ENCODE results near the gene KLRD1.

Gene KLRD1

GRCh38 chr12:10307630-10308029 lies at the start of gene KLRD1:
Gene KLRD1, plus strand, starts transcription at chr12:10307870. Its CDS starts 208 bp downstream, at chr12:10308078.
- H3K36me3 ChIP-seq (ENCODE audit: control insufficient read depth in 2 of 2, insufficient read depth in 2 of 2, low read length in 2 of 2) = no peaks in the 10 kb centered on the region
- no peaks in the 10 kb centered on the region for H3K9me3 ChIP-seq (ENCODE audit: control insufficient read depth in 2 of 2, low read length in 2 of 2)
- H3K27me3 ChIP-seq (ENCODE audit: control insufficient read depth in 2 of 2, insufficient read depth in 2 of 2, low read length in 2 of 2) = no peaks in the 10 kb centered on the region
- no peak within 1 kb of the TSS for H3K27ac ChIP-seq (ENCODE audit: low read depth in 2 of 2, low read length in 2 of 2)
- no peak within 1 kb of the TSS for H3K9ac ChIP-seq (ENCODE audit: low read depth in 1 of 2, low read length in 2 of 2)
- H3K4me3 ChIP-seq (ENCODE audit: low read length in 2 of 2) = no peak within 1 kb of the TSS
- H3K4me1 ChIP-seq (ENCODE audit: control insufficient read depth in 2 of 2, insufficient read depth in 2 of 2, low read length in 2 of 2) = no peaks in the 10 kb centered on the region

GRCh38 chr12:10260927-10261326 lies 46.7 kb upstream of the KLRD1 start:
- no peak overlapping the region for H3K27ac ChIP-seq (ENCODE audit: low read depth in 2 of 2, low read length in 2 of 2)
- no peak overlapping the region for H3K9ac ChIP-seq (ENCODE audit: low read depth in 1 of 2, low read length in 2 of 2)

GRCh38 chr12:10268037-10268436 lies 39.6 kb upstream of the KLRD1 start:
- no peak overlapping the region for H3K27ac ChIP-seq (ENCODE audit: low read depth in 2 of 2, low read length in 2 of 2)
- H3K4me3 ChIP-seq (ENCODE audit: low read length in 2 of 2) = no peak overlapping the region
- no peak overlapping the region for H3K9ac ChIP-seq (ENCODE audit: low read depth in 1 of 2, low read length in 2 of 2)

More at GRCh38 chr12:10260927-10261326, 46.7 kb upstream of the KLRD1 start:
- H3K4me1 ChIP-seq (ENCODE audit: control insufficient read depth in 2 of 2, insufficient read depth in 2 of 2, low read length in 2 of 2) = no peaks in the 10 kb centered on the region
- no peak overlapping the region for H3K4me3 ChIP-seq (ENCODE audit: low read length in 2 of 2)
- no peaks in the 10 kb centered on the region for H3K27me3 ChIP-seq (ENCODE audit: control insufficient read depth in 2 of 2, insufficient read depth in 2 of 2, low read length in 2 of 2)
- H3K36me3 ChIP-seq (ENCODE audit: control insufficient read depth in 2 of 2, insufficient read depth in 2 of 2, low read length in 2 of 2) = no peaks in the 10 kb centered on the region
- no peaks in the 10 kb centered on the region for H3K9me3 ChIP-seq (ENCODE audit: control insufficient read depth in 2 of 2, low read length in 2 of 2)

GRCh38 chr12:10272467-10272866 lies 35.2 kb upstream of the KLRD1 start:
- H3K9me3 ChIP-seq (ENCODE audit: control insufficient read depth in 2 of 2, low read length in 2 of 2) = no peaks in the 10 kb centered on the region
- no peak overlapping the region for H3K9ac ChIP-seq (ENCODE audit: low read depth in 1 of 2, low read length in 2 of 2)
- no peaks in the 10 kb centered on the region for H3K4me1 ChIP-seq (ENCODE audit: control insufficient read depth in 2 of 2, insufficient read depth in 2 of 2, low read length in 2 of 2)
- no peak overlapping the region for H3K4me3 ChIP-seq (ENCODE audit: low read length in 2 of 2)
- no peaks in the 10 kb centered on the region for H3K27me3 ChIP-seq (ENCODE audit: control insufficient read depth in 2 of 2, insufficient read depth in 2 of 2, low read length in 2 of 2)
- H3K27ac ChIP-seq (ENCODE audit: low read depth in 2 of 2, low read length in 2 of 2) = no peak overlapping the region
- no peaks in the 10 kb centered on the region for H3K36me3 ChIP-seq (ENCODE audit: control insufficient read depth in 2 of 2, insufficient read depth in 2 of 2, low read length in 2 of 2)

More at GRCh38 chr12:10268037-10268436, 39.6 kb upstream of the KLRD1 start:
- H3K9me3 ChIP-seq (ENCODE audit: control insufficient read depth in 2 of 2, low read length in 2 of 2) = no peaks in the 10 kb centered on the region
- no peaks in the 10 kb centered on the region for H3K4me1 ChIP-seq (ENCODE audit: control insufficient read depth in 2 of 2, insufficient read depth in 2 of 2, low read length in 2 of 2)
- no peaks in the 10 kb centered on the region for H3K27me3 ChIP-seq (ENCODE audit: control insufficient read depth in 2 of 2, insufficient read depth in 2 of 2, low read length in 2 of 2)
- H3K36me3 ChIP-seq (ENCODE audit: control insufficient read depth in 2 of 2, insufficient read depth in 2 of 2, low read length in 2 of 2) = no peaks in the 10 kb centered on the region

GRCh38 chr12:10276774-10277173 lies 30.9 kb upstream of the KLRD1 start:
- H3K9me3 ChIP-seq (ENCODE audit: control insufficient read depth in 2 of 2, low read length in 2 of 2) = no peaks in the 10 kb centered on the region
- no peaks in the 10 kb centered on the region for H3K4me1 ChIP-seq (ENCODE audit: control insufficient read depth in 2 of 2, insufficient read depth in 2 of 2, low read length in 2 of 2)
- no peak overlapping the region for H3K4me3 ChIP-seq (ENCODE audit: low read length in 2 of 2)
- no peak overlapping the region for H3K9ac ChIP-seq (ENCODE audit: low read depth in 1 of 2, low read length in 2 of 2)
- H3K27ac ChIP-seq (ENCODE audit: low read depth in 2 of 2, low read length in 2 of 2) = no peak overlapping the region
- H3K27me3 ChIP-seq (ENCODE audit: control insufficient read depth in 2 of 2, insufficient read depth in 2 of 2, low read length in 2 of 2) = no peaks in the 10 kb centered on the region
- no peaks in the 10 kb centered on the region for H3K36me3 ChIP-seq (ENCODE audit: control insufficient read depth in 2 of 2, insufficient read depth in 2 of 2, low read length in 2 of 2)

- Histone ChIP-seq H3K27ac (ENCODE audit: low read depth in 2 of 2, low read length in 2 of 2) (no peak overlapping the region), H3K4me3 (ENCODE audit: low read length in 2 of 2) (no peak overlapping the region), H3K36me3 (ENCODE audit: control insufficient read depth in 2 of 2, insufficient read depth in 2 of 2, low read length in 2 of 2) (no peaks in the 10 kb centered on the region), H3K9me3 (ENCODE audit: control insufficient read depth in 2 of 2, low read length in 2 of 2) (no peaks in the 10 kb centered on the region), H3K4me1 (ENCODE audit: control insufficient read depth in 2 of 2, insufficient read depth in 2 of 2, low read length in 2 of 2) (no peaks in the 10 kb centered on the region), H3K9ac (ENCODE audit: low read depth in 1 of 2, low read length in 2 of 2) (no peak overlapping the region), H3K27me3 (ENCODE audit: control insufficient read depth in 2 of 2, insufficient read depth in 2 of 2, low read length in 2 of 2) (no peaks in the 10 kb centered on the region)
Observed at GRCh38 chr12:10278104-10278503, 29.6 kb upstream of the KLRD1 start.

- Histone ChIP-seq H3K9ac (ENCODE audit: low read depth in 1 of 2, low read length in 2 of 2) (no peak overlapping the region), H3K9me3 (ENCODE audit: control insufficient read depth in 2 of 2, low read length in 2 of 2) (no peaks in the 10 kb centered on the region)
Observed at GRCh38 chr12:10279937-10280336, 27.7 kb upstream of the KLRD1 start.

GRCh38 chr12:10283027-10283426 lies 24.6 kb upstream of the KLRD1 start:
- Histone ChIP-seq H3K9me3 (ENCODE audit: control insufficient read depth in 2 of 2, low read length in 2 of 2) (no peaks in the 10 kb centered on the region), H3K36me3 (ENCODE audit: control insufficient read depth in 2 of 2, insufficient read depth in 2 of 2, low read length in 2 of 2) (no peaks in the 10 kb centered on the region), H3K27me3 (ENCODE audit: control insufficient read depth in 2 of 2, insufficient read depth in 2 of 2, low read length in 2 of 2) (no peaks in the 10 kb centered on the region), H3K4me3 (ENCODE audit: low read length in 2 of 2) (no peak overlapping the region), H3K9ac (ENCODE audit: low read depth in 1 of 2, low read length in 2 of 2) (no peak overlapping the region), H3K4me1 (ENCODE audit: control insufficient read depth in 2 of 2, insufficient read depth in 2 of 2, low read length in 2 of 2) (no peaks in the 10 kb centered on the region), H3K27ac (ENCODE audit: low read depth in 2 of 2, low read length in 2 of 2) (no peak overlapping the region)

More at GRCh38 chr12:10279937-10280336, 27.7 kb upstream of the KLRD1 start:
- Histone ChIP-seq H3K4me3 (ENCODE audit: low read length in 2 of 2) (no peak overlapping the region), H3K36me3 (ENCODE audit: control insufficient read depth in 2 of 2, insufficient read depth in 2 of 2, low read length in 2 of 2) (no peaks in the 10 kb centered on the region), H3K27me3 (ENCODE audit: control insufficient read depth in 2 of 2, insufficient read depth in 2 of 2, low read length in 2 of 2) (no peaks in the 10 kb centered on the region), H3K4me1 (ENCODE audit: control insufficient read depth in 2 of 2, insufficient read depth in 2 of 2, low read length in 2 of 2) (no peaks in the 10 kb centered on the region), H3K27ac (ENCODE audit: low read depth in 2 of 2, low read length in 2 of 2) (no peak overlapping the region)

- H3K27me3 ChIP-seq (ENCODE audit: control insufficient read depth in 2 of 2, insufficient read depth in 2 of 2, low read length in 2 of 2) = no peaks in the 10 kb centered on the region
- H3K9me3 ChIP-seq (ENCODE audit: control insufficient read depth in 2 of 2, low read length in 2 of 2) = no peaks in the 10 kb centered on the region
- no peaks in the 10 kb centered on the region for H3K36me3 ChIP-seq (ENCODE audit: control insufficient read depth in 2 of 2, insufficient read depth in 2 of 2, low read length in 2 of 2)
- H3K4me3 ChIP-seq (ENCODE audit: low read length in 2 of 2) = no peak overlapping the region
- H3K4me1 ChIP-seq (ENCODE audit: control insufficient read depth in 2 of 2, insufficient read depth in 2 of 2, low read length in 2 of 2) = no peaks in the 10 kb centered on the region
- H3K9ac ChIP-seq (ENCODE audit: low read depth in 1 of 2, low read length in 2 of 2) = no peak overlapping the region
- H3K27ac ChIP-seq (ENCODE audit: low read depth in 2 of 2, low read length in 2 of 2) = no peak overlapping the region
Observed at GRCh38 chr12:10285919-10286318, 21.8 kb upstream of the KLRD1 start.

- Histone ChIP-seq H3K4me1 (ENCODE audit: control insufficient read depth in 2 of 2, insufficient read depth in 2 of 2, low read length in 2 of 2) (no peaks in the 10 kb centered on the region), H3K36me3 (ENCODE audit: control insufficient read depth in 2 of 2, insufficient read depth in 2 of 2, low read length in 2 of 2) (no peaks in the 10 kb centered on the region)
Observed at GRCh38 chr12:10289005-10289754, 18.5 kb upstream of the KLRD1 start.

More at GRCh38 chr12:10289005-10289754, 18.5 kb upstream of the KLRD1 start:
- Histone ChIP-seq H3K4me3 (ENCODE audit: low read length in 2 of 2) (no peak overlapping the region), H3K9ac (ENCODE audit: low read depth in 1 of 2, low read length in 2 of 2) (no peak overlapping the region), H3K27ac (ENCODE audit: low read depth in 2 of 2, low read length in 2 of 2) (no peak overlapping the region), H3K9me3 (ENCODE audit: control insufficient read depth in 2 of 2, low read length in 2 of 2) (no peaks in the 10 kb centered on the region), H3K27me3 (ENCODE audit: control insufficient read depth in 2 of 2, insufficient read depth in 2 of 2, low read length in 2 of 2) (no peaks in the 10 kb centered on the region)

Measured in mucosa of rectum (tissue), 2 donors.